Fibroblast of lung (primary cell): ENCODE data around the gene PNMA6E. TPM values are rescaled to one million over a fixed set of nuclear protein-coding genes. Genes with fewer than 3 reads are reported as not detected.

ENCODE experiments used
- DNase-seq, 2 donors: peaks; one replicate each; pipeline versions ENCODE4 v3.0.0 to v3.0.0-alpha.2; 2010; ENCODE audit warnings: low read depth in 2 of 2
- H2AFZ ChIP-seq: 2 replicates; pipeline ENCODE4 v1.5.1; 2012; ENCODE audit warnings: low read length, control low read depth, inconsistent platforms
- H3K27ac ChIP-seq: 2 replicates; pipeline ENCODE4 v1.5.1; 2011; ENCODE audit warnings: low read length, control low read depth; ENCODE audit not compliant: insufficient read depth
- H3K27me3 ChIP-seq: 2 replicates; pipeline ENCODE4 v1.5.1; 2011; ENCODE audit warnings: mild to moderate bottlenecking, low read length; ENCODE audit not compliant: control insufficient read depth, insufficient read depth
- H3K36me3 ChIP-seq: 2 replicates; pipeline ENCODE4 v1.5.1; 2011; ENCODE audit warnings: low read length; ENCODE audit not compliant: control insufficient read depth, insufficient read depth
- H3K4me1 ChIP-seq: 2 replicates; pipeline ENCODE4 v1.5.1; 2011; ENCODE audit warnings: low read length; ENCODE audit not compliant: control insufficient read depth, insufficient read depth; ENCODE audit errors: extremely low read depth
- H3K4me2 ChIP-seq: 2 replicates; pipeline ENCODE4 v1.5.1; 2011; ENCODE audit warnings: low read length, control low read depth; ENCODE audit not compliant: insufficient read depth; ENCODE audit errors: extremely low read depth
- H3K4me3 ChIP-seq, 4 experiments: fragments of 200-600 bp in 1 of 4; sonication (generic) in 1 of 4; replicated peaks in 1 of 4; 2 replicates each; pipeline ENCODE4 v1.5.1; 2011 to 2016; ENCODE audit warnings: low read length in 4 of 4, low read depth in 3 of 4, mild to moderate bottlenecking in 3 of 4, control low read depth in 2 of 4, inconsistent platforms in 1 of 4, mixed read lengths in 1 of 4; ENCODE audit not compliant: insufficient read depth in 1 of 4; ENCODE audit errors: control extremely low read depth in 1 of 4
- H3K79me2 ChIP-seq: 2 replicates; pipeline ENCODE4 v1.5.1; 2012; ENCODE audit warnings: mild to moderate bottlenecking, low read length, inconsistent platforms; ENCODE audit not compliant: control insufficient read depth, insufficient read depth
- H3K9ac ChIP-seq: 2 replicates; pipeline ENCODE4 v1.5.1; 2011; ENCODE audit warnings: mild to moderate bottlenecking, low read length, control low read depth; ENCODE audit not compliant: insufficient read depth
- H3K9me3 ChIP-seq: 2 replicates; pipeline ENCODE4 v1.5.1; 2012; ENCODE audit warnings: low read depth, low read length; ENCODE audit not compliant: control insufficient read depth, insufficient read depth
- H4K20me1 ChIP-seq: 2 replicates; pipeline ENCODE4 v1.5.1; 2011; ENCODE audit warnings: low read length; ENCODE audit not compliant: control insufficient read depth, insufficient read depth; ENCODE audit errors: extremely low read depth
- EZH2 ChIP-seq: IDR thresholded peaks from 2 replicates; pipeline ENCODE4 v1.5.1; 2012; ENCODE audit warnings: low read length, control low read depth, mild to moderate bottlenecking; ENCODE audit errors: missing control alignments
- polyA minus RNA-seq: library from RNA; depleted of rRNA, polyadenylated mRNA; stranded (reverse); fragments of >200 nt; gene quantifications from 2 replicates; pipeline ENCODE4 v1.2.3, GENCODE V29; 2011; ENCODE audit warnings: low replicate concordance
- polyA plus RNA-seq, 2 donors: library from polyadenylated mRNA; depleted of rRNA in 1 of 2; stranded (reverse) in 1 of 2; unstranded in 1 of 2; fragments of >200 nt; gene quantifications; 2 replicates each; pipeline ENCODE4 v1.2.1, GENCODE V29; 2011 to 2012; ENCODE audit warnings: missing spikeins in 1 of 2
- total RNA-seq: library from RNA; depleted of rRNA; stranded (reverse); fragments of >200 nt; gene quantifications from 2 replicates; pipeline ENCODE4 v1.2.1, GENCODE V29; 2014
- TF ChIP-seq, protein P1 (sequence below), 2 donors: IDR thresholded peaks in 1 of 2; conservative IDR thresholded peaks in 1 of 2; 1 replicate in 1 of 2; 2 replicates in 1 of 2; pipeline ENCODE4 v1.5.1; 2011 to 2012; ENCODE audit warnings: low read length in 2 of 2, control low read depth in 1 of 2, inconsistent platforms in 1 of 2, low read depth in 1 of 2, mild to moderate bottlenecking in 1 of 2

The PNMA6E gene
- total RNA-seq, result not detected in 2 replicates
- not detected in 2 replicates for polyA plus RNA-seq
- polyA plus RNA-seq (2012), result not detected in 2 replicates
- polyA minus RNA-seq, result not detected in 2 replicates

DNA sequence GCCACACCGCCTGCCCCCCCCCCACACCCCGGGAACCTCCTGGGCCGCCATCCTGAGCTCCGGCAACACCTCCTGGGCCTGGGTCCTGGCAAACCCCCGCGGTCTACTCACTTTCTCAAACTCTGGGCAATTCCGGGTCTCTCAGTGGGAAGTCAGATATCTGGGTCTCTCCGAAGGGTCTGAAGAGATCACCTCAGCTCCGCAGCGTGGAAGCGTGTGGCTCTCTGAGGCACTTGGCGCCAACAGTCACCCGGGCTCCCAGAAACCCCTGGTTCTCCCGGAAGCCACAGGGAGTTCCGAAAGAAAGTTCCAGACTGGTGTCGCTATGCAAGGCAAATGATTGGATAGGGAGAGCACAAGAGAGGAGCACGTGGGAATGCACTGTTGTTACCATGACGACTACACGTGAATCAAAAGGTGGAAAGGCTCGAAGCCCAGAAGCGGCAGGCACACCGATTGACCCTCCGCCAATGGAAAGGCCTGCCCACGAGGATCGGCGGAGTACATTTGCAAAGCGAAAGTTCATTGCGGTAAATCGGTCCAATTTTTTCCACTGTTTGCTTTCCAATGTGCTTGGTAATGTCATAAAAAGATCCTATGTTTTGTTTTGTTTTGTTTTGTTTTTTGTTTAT lies at the start of gene PNMA6E:
Gene PNMA6E, minus strand, starts transcription at position 218 of the 632 bp plus-strand sequence. CDS start 2,501 bp downstream, outside the sequence.
- no peak within 1 kb of the TSS for H2AFZ ChIP-seq
- no peak for DNase-seq
- no peak for TF ChIP-seq EZH2
- no peaks in the 10 kb centered on the region for H3K27me3 ChIP-seq
- H3K79me2 ChIP-seq, result no peaks in the 10 kb centered on the region
- H3K4me2 ChIP-seq, result no peak within 1 kb of the TSS
- no peaks in the 10 kb centered on the region for H3K4me1 ChIP-seq
- H3K27ac ChIP-seq, result no peak within 1 kb of the TSS
- H3K4me3 ChIP-seq, result no peak within 1 kb of the TSS
- H3K9me3 ChIP-seq, result no peaks in the 10 kb centered on the region
- no peak within 1 kb of the TSS for H3K9ac ChIP-seq
- no peaks in the 10 kb centered on the region for H3K36me3 ChIP-seq
- H4K20me1 ChIP-seq, result no peaks in the 10 kb centered on the region

DNA sequence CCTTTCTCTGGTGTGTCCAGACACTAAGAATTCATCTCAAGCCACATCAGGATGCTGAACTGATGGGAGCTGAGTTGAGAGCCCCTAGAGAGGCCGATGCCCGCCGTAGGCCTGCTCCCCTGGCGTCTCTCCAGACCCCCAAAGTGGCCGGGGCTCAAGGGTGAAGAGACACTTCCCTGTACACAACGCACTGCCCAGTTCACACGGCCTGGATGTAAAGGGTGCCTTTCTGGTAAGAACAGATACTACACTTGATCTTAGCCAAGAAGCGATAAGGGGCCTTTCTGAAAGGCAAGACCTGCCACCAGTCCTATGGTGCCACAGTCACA lies 49.8 kb upstream of the PNMA6E start:
- Histone ChIP-seq H3K27ac (no peak overlapping the region), H3K9me3 (no peaks in the 10 kb centered on the region), H3K79me2 (no peaks in the 10 kb centered on the region), H3K4me3 (no peak overlapping the region), H3K27me3 (no peaks in the 10 kb centered on the region), H3K36me3 (no peaks in the 10 kb centered on the region), H3K9ac (no peak overlapping the region), H3K4me2 (no peak overlapping the region), H2AFZ (no peak overlapping the region), H3K4me1 (no peaks in the 10 kb centered on the region), H4K20me1 (no peaks in the 10 kb centered on the region)
- DNase-seq, result no peak
- TF ChIP-seq EZH2, result no peak
- TF ChIP-seq, protein P1, sequence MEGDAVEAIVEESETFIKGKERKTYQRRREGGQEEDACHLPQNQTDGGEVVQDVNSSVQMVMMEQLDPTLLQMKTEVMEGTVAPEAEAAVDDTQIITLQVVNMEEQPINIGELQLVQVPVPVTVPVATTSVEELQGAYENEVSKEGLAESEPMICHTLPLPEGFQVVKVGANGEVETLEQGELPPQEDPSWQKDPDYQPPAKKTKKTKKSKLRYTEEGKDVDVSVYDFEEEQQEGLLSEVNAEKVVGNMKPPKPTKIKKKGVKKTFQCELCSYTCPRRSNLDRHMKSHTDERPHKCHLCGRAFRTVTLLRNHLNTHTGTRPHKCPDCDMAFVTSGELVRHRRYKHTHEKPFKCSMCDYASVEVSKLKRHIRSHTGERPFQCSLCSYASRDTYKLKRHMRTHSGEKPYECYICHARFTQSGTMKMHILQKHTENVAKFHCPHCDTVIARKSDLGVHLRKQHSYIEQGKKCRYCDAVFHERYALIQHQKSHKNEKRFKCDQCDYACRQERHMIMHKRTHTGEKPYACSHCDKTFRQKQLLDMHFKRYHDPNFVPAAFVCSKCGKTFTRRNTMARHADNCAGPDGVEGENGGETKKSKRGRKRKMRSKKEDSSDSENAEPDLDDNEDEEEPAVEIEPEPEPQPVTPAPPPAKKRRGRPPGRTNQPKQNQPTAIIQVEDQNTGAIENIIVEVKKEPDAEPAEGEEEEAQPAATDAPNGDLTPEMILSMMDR (conservative IDR thresholded peaks at IDR 0.05 in 1 of 2, IDR thresholded peaks at IDR 0.05 in 1 of 2; ENCODE audit: low read depth in 1 of 2, low read length in 2 of 2), result no peak

DNA sequence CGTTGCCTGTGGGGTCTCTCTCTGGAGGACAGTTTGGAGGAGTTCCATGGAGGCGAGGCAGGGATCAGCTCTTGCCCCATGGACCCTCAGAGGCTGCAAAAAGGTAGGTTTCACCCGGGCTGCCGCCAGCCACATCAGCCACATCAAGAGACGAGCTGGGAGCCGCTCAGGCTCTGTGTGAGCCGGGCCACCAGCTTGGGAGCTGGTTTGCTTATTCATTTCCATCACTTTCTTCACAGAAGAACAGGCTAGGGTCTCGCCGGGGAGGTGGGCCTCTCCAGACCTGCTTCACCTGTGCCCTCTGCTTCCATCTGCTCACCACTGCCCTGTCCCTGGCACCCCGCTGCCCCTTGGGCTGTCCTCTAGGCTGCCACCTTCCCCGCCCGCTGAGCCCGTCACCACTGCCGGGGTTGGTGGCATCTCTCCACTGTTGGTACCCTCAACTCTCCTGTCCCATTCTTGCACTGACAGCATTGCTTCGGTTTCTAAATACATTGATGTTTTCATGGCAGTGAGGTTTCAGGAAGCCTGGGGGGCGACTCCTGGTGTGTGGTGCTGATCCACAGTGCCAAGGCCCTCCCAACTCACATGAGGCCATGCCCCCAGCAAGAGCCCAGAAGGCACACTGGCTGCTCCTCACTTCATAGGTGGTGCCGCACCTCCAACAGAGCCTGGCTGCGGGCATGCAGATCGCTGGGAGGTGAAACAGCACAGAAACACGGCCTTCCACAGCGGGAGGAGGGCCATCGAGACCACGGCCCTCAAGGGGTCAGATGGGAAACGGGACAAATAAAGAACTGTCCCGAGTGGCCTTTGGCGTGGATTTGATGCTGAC lies 49.2 kb upstream of the PNMA6E start:
- Histone ChIP-seq H4K20me1 (no peaks in the 10 kb centered on the region), H3K4me1 (no peaks in the 10 kb centered on the region), H3K9ac (no peak overlapping the region), H3K9me3 (no peaks in the 10 kb centered on the region), H2AFZ (no peak overlapping the region), H3K4me2 (no peak overlapping the region), H3K36me3 (no peaks in the 10 kb centered on the region), H3K79me2 (no peaks in the 10 kb centered on the region), H3K27me3 (no peaks in the 10 kb centered on the region), H3K27ac (no peak overlapping the region), H3K4me3 (no peak overlapping the region)
- TF ChIP-seq, protein P1 (conservative IDR thresholded peaks at IDR 0.05 in 1 of 2, IDR thresholded peaks at IDR 0.05 in 1 of 2; ENCODE audit: low read depth in 1 of 2, low read length in 2 of 2), result no peak
- no peak for TF ChIP-seq EZH2
- DNase-seq, result no peak
